ENCODE data around the gene TMEM150C.

DNA sequence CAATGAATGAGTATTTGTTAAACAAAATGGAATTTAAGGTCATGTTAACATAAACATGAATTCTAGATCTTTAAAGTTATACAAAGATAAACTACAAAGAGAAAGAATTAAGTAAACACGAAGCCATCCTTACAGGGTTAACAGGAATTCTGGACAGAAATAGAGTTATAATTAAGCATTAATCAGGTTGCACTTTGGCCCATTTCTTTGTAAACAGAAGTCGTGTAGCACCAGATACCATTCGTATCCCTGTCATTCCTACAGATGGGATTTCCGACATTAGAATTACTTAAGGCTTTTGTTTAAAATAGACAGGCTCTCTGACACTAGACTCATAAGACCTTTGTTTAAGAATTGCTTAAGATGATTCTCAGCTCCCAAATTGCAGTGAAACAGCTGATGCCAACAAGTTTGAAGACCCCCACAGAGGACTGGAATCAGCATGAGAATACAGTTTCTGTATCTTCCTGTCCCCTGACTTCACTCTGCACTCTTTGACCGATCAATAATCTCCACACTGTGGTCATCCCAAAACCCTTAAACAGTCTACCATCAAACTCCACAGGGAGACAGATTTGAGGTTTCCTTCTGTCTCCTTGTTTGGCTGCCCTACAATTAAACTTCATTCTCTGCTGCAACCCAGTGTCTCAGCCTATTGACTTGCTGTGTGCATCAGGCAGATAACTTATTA lies 22.3 kb upstream of the TMEM150C start:
- TF ChIP-seq CTCF (IDR thresholded peaks at IDR 0.05) = no peak
- no peak for TF ChIP-seq POLR2A (IDR thresholded peaks at IDR 0.05)

All from right lobe of liver (tissue), 4 donors.